ENCODE data around the gene CACNG3.

DNA sequence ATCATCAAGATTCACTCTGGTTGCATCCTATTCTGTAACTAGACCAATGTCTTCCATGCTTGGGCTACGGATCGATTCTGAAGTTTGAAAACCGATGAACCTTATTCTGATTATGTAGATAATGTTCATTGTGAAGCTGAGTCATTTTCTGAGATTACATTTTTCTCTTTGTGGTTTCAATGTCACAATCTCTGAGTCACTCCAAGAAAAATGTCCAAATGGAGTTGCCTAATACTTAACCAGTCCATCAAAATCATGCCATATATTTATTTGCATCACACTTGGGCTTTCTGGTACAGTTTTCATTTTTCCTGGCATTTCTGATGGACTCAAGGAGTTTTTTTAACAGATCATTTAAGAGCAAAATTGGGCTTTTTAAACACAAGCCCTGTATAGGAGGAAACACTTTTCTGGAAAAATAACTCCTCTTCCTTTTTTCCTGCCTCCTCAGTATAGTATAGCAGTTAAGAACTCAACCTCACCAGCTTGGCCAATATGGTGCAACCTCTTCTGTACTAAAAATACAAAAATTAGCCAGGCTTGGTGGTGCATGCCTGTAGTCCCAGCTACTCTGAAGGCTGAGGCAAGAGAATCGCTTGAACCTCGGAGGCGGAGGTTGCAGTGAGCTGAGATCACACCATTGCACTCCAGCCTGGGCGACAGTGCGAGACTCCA is 17.5 kb downstream of the CACNG3 start:
- TF ChIP-seq POLR2A (IDR thresholded peaks at IDR 0.05): no peak
- TF ChIP-seq, protein P1, sequence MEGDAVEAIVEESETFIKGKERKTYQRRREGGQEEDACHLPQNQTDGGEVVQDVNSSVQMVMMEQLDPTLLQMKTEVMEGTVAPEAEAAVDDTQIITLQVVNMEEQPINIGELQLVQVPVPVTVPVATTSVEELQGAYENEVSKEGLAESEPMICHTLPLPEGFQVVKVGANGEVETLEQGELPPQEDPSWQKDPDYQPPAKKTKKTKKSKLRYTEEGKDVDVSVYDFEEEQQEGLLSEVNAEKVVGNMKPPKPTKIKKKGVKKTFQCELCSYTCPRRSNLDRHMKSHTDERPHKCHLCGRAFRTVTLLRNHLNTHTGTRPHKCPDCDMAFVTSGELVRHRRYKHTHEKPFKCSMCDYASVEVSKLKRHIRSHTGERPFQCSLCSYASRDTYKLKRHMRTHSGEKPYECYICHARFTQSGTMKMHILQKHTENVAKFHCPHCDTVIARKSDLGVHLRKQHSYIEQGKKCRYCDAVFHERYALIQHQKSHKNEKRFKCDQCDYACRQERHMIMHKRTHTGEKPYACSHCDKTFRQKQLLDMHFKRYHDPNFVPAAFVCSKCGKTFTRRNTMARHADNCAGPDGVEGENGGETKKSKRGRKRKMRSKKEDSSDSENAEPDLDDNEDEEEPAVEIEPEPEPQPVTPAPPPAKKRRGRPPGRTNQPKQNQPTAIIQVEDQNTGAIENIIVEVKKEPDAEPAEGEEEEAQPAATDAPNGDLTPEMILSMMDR (IDR thresholded peaks at IDR 0.05): no peak

All from adrenal gland (tissue), 5 donors.